ENCODE results near the gene ADAMTS17.

DNA sequence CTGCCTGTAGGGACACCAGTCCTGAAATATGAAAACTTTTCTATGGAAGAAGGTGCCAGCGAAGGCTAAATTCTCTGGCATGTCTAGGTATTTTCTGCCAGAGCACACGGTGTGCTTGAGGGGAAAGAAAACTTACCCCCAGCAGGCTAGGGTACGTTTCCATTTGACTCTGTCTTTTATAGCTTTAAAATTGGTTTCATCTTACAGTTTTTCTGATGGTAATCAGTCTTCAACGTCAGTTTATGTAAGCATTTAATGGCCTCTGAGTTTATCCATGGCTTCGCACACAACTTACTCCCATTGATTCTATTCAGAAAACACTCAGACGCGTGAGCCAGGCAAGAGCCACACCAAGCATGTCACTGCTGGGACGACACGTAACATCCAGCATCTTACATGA, 249.7 kb downstream of the ADAMTS17 start:
- no peak for TF ChIP-seq CTCF (IDR thresholded peaks at IDR 0.05 in 4 of 5, conservative IDR thresholded peaks at IDR 0.05 in 1 of 5)
- TF ChIP-seq POLR2A (IDR thresholded peaks at IDR 0.05), result no peak
